Measurements from ENCODE around the gene PPP2R2B.

GRCh38 chr5:146548781-146549449 lies 329.6 kb downstream of the PPP2R2B start:
- no peak for TF ChIP-seq EP300 (IDR thresholded peaks at IDR 0.05; ENCODE audit: borderline replicate concordance)
- TF ChIP-seq RAD21 (IDR thresholded peaks at IDR 0.05; ENCODE audit: low read depth): no peak
- no peak for TF ChIP-seq TCF12 (IDR thresholded peaks at IDR 0.05; ENCODE audit: low read depth)
- TF ChIP-seq REST (IDR thresholded peaks at IDR 0.05; ENCODE audit: low read depth): no peak
- TF ChIP-seq YY1 (IDR thresholded peaks at IDR 0.05; ENCODE audit: low read depth): no peak
- TF ChIP-seq CREB1 (IDR thresholded peaks at IDR 0.05; ENCODE audit: low read depth): no peak
- TF ChIP-seq MAX (IDR thresholded peaks at IDR 0.05): no peak
- no peak for TF ChIP-seq ZBTB7A (IDR thresholded peaks at IDR 0.05; ENCODE audit: low read depth)
- TF ChIP-seq NFIC (IDR thresholded peaks at IDR 0.05): no peak
- TF ChIP-seq FOXM1 (IDR thresholded peaks at IDR 0.05; ENCODE audit: borderline replicate concordance, low read depth): no peak
- no peak for TF ChIP-seq TAF1 (IDR thresholded peaks at IDR 0.05; ENCODE audit: low read depth)
- no peak for TF ChIP-seq CEBPB (IDR thresholded peaks at IDR 0.05)
- TF ChIP-seq TEAD4 (IDR thresholded peaks at IDR 0.05): no peak
- no peak for TF ChIP-seq USF1 (IDR thresholded peaks at IDR 0.05)
